GM12874 (cell line): Measurements from ENCODE around the gene TCF12.

ENCODE experiments used
- TF ChIP-seq, protein P1 (sequence below): IDR thresholded peaks from 2 replicates; pipeline ENCODE4 v1.5.1; 2011; ENCODE audit warnings: low read depth, mild to moderate bottlenecking, control low read depth, low read length, moderate library complexity; ENCODE audit not compliant: insufficient read depth

Gene TCF12

GRCh38 chr15:57012556-57012955, 94.1 kb downstream of the TCF12 start:
- TF ChIP-seq, protein P1, sequence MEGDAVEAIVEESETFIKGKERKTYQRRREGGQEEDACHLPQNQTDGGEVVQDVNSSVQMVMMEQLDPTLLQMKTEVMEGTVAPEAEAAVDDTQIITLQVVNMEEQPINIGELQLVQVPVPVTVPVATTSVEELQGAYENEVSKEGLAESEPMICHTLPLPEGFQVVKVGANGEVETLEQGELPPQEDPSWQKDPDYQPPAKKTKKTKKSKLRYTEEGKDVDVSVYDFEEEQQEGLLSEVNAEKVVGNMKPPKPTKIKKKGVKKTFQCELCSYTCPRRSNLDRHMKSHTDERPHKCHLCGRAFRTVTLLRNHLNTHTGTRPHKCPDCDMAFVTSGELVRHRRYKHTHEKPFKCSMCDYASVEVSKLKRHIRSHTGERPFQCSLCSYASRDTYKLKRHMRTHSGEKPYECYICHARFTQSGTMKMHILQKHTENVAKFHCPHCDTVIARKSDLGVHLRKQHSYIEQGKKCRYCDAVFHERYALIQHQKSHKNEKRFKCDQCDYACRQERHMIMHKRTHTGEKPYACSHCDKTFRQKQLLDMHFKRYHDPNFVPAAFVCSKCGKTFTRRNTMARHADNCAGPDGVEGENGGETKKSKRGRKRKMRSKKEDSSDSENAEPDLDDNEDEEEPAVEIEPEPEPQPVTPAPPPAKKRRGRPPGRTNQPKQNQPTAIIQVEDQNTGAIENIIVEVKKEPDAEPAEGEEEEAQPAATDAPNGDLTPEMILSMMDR = no peak

GRCh38 chr15:57015360-57015759, 96.9 kb downstream of the TCF12 start:
- TF ChIP-seq, protein P1 = no peak

DNA sequence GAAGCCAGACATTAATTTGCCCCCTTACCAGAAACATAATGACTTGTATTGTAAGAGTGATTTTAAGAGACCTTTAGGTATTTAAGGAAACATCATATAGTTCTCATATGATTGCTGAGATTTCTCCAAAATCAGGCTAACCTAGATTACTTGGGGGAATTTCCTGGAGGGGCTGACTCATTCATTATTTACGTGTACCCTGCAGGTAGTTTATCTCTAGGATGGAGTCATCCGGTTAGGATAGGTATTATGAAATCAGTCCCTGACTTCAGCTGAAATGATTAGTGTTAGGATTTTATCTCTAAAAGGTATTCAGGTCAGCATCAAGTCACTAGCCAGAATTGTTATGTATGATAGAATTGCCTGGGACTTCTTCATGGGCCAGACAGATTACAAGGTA, 97.5 kb downstream of the TCF12 start:
- TF ChIP-seq, protein P1 = no peak

DNA sequence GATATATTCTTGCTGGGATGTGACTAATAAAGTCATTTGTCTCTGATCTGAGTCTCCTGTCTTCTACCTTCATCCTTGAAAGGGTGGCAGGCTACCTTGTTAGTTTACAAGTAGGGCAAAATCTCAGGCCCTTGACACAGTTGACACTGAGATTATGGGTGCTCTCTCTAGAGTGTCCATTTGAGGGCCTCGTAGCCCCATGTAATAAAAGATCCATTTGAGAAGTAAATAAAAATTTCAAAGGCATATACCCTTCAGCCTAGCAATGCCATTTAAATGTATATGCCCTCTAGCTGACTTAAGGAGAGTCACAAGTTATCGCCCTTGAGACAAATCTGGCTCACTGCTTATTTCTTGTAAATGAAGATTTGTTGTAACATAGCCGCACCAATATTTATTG, 98.6 kb downstream of the TCF12 start:
- TF ChIP-seq, protein P1 = peak; percentile 19; the same call in 1 of the 2 replicates

GRCh38 chr15:57018151-57018550, 99.7 kb downstream of the TCF12 start:
- TF ChIP-seq, protein P1 = no peak

GRCh38 chr15:57019496-57020160, 101.2 kb downstream of the TCF12 start:
- TF ChIP-seq, protein P1 = no peak

GRCh38 chr15:57025264-57025926, 107.0 kb downstream of the TCF12 start:
- TF ChIP-seq, protein P1 = no peak
